Mesenchymal stem cell (in vitro differentiated cells and primary cell): ENCODE data around the gene ZNF346.

ENCODE experiments used
- DNase-seq: peaks from one replicate; pipeline ENCODE4 v3.0.0-alpha.2; 2013
- H2AFZ ChIP-seq: one replicate; pipeline ENCODE4 v1.6.1; 2013; ENCODE audit warnings: low read depth, mild to moderate bottlenecking, control low read depth, inconsistent platforms, low read length, moderate library complexity
- H2AK5ac ChIP-seq: 2 replicates; pipeline ENCODE4 v1.6.1; 2013; ENCODE audit warnings: low read length, moderate library complexity, mild to moderate bottlenecking, inconsistent platforms; ENCODE audit not compliant: severe bottlenecking
- H2BK120ac ChIP-seq: one replicate; pipeline ENCODE4 v1.6.1; 2013; ENCODE audit warnings: low read depth, mild to moderate bottlenecking, inconsistent platforms, low read length, moderate library complexity
- H2BK12ac ChIP-seq, 2 experiments: one replicate each; pipeline ENCODE4 v1.6.1; 2013; ENCODE audit warnings: inconsistent platforms in 2 of 2, low read length in 2 of 2, mild to moderate bottlenecking in 2 of 2, moderate library complexity in 2 of 2, control low read depth in 1 of 2
- H2BK15ac ChIP-seq: one replicate; pipeline ENCODE4 v1.6.1; 2013; ENCODE audit warnings: mild to moderate bottlenecking, low read depth, inconsistent platforms; ENCODE audit not compliant: poor library complexity, severe bottlenecking
- H2BK5ac ChIP-seq: 2 replicates; pipeline ENCODE4 v1.6.1; 2013; ENCODE audit warnings: low read depth, mild to moderate bottlenecking, low read length, control low read depth, inconsistent platforms; ENCODE audit not compliant: poor library complexity, severe bottlenecking
- H3K14ac ChIP-seq, 2 experiments: one replicate each; pipeline ENCODE4 v1.6.1; 2013; ENCODE audit warnings: inconsistent platforms in 2 of 2, low read length in 2 of 2, control low read depth in 1 of 2, mild to moderate bottlenecking in 1 of 2, moderate library complexity in 1 of 2
- H3K18ac ChIP-seq, 2 experiments: one replicate each; pipeline ENCODE4 v1.6.1; 2013; ENCODE audit warnings: inconsistent platforms in 2 of 2, low read length in 2 of 2, control low read depth in 1 of 2, low read depth in 1 of 2, mild to moderate bottlenecking in 1 of 2
- H3K23ac ChIP-seq, 2 experiments: one replicate each; pipeline ENCODE4 v1.6.1; 2013; ENCODE audit warnings: inconsistent platforms in 2 of 2, low read length in 2 of 2, mild to moderate bottlenecking in 2 of 2, moderate library complexity in 2 of 2, control low read depth in 1 of 2
- H3K27ac ChIP-seq: 2 replicates; pipeline ENCODE4 v1.5.1; 2013; ENCODE audit warnings: mild to moderate bottlenecking, moderate library complexity, low read length, control low read depth, inconsistent platforms; ENCODE audit not compliant: poor library complexity, severe bottlenecking
- H3K27me3 ChIP-seq, 2 experiments: 2 replicates each; pipeline versions ENCODE4 v1.6.1 to v1.7.0; 2013; ENCODE audit warnings: low read length in 2 of 2, mild to moderate bottlenecking in 2 of 2, moderate library complexity in 2 of 2, control low read depth in 1 of 2, inconsistent platforms in 1 of 2; ENCODE audit not compliant: control insufficient read depth in 1 of 2, insufficient read depth in 1 of 2
- H3K36me3 ChIP-seq, 2 experiments: 2 replicates each; pipeline versions ENCODE4 v1.6.1 to v1.7.0; 2013; ENCODE audit warnings: low read length in 2 of 2, control low read depth in 1 of 2, inconsistent platforms in 1 of 2, low read depth in 1 of 2, mild to moderate bottlenecking in 1 of 2; ENCODE audit not compliant: insufficient read depth in 2 of 2, control insufficient read depth in 1 of 2
- H3K4ac ChIP-seq, 2 experiments: one replicate each; pipeline ENCODE4 v1.6.1; 2013; ENCODE audit warnings: inconsistent platforms in 2 of 2, low read length in 2 of 2, mild to moderate bottlenecking in 2 of 2, moderate library complexity in 2 of 2, control low read depth in 1 of 2, low read depth in 1 of 2
- H3K4me1 ChIP-seq: 2 replicates; pipeline ENCODE4 v1.6.1; 2013; ENCODE audit warnings: low read depth, low read length, control low read depth; ENCODE audit not compliant: control insufficient read depth, insufficient read depth
- H3K4me2 ChIP-seq: 2 replicates; pipeline ENCODE4 v1.6.1; 2013; ENCODE audit warnings: low read length, mild to moderate bottlenecking, inconsistent platforms; ENCODE audit not compliant: poor library complexity, severe bottlenecking
- H3K4me3 ChIP-seq, 2 experiments: 2 replicates each; pipeline versions ENCODE4 v1.5.1 to v1.7.0; 2013; ENCODE audit warnings: low read length in 2 of 2, mild to moderate bottlenecking in 2 of 2, control low read depth in 1 of 2, low read depth in 1 of 2; ENCODE audit not compliant: insufficient read depth in 1 of 2
- H3K79me1 ChIP-seq: replicated peaks from 2 replicates; pipeline ENCODE4 v1.6.1; 2013; ENCODE audit warnings: mild to moderate bottlenecking, control low read depth, low read length, inconsistent platforms; ENCODE audit not compliant: poor library complexity, severe bottlenecking
- H3K9ac ChIP-seq: 2 replicates; pipeline ENCODE4 v1.7.0; 2013; ENCODE audit warnings: mild to moderate bottlenecking, low read length, moderate library complexity
- H3K9me3 ChIP-seq: 2 replicates; pipeline ENCODE4 v1.7.0; 2013; ENCODE audit warnings: mild to moderate bottlenecking, low read length; ENCODE audit not compliant: control insufficient read depth
- H4K8ac ChIP-seq: one replicate; pipeline ENCODE4 v1.6.1; 2013; ENCODE audit warnings: inconsistent platforms, mild to moderate bottlenecking, low read length, moderate library complexity
- H4K91ac ChIP-seq: one replicate; pipeline ENCODE4 v1.6.1; 2013; ENCODE audit warnings: mild to moderate bottlenecking, low read length, inconsistent platforms
- WGBS: methylation state at CpG from one replicate; pipeline ENCODE4 v1.1.7; 2013; ENCODE audit warnings: mixed read lengths; 5-methylcytosine and 5-hydroxymethylcytosine counted together

Gene ZNF346

GRCh38 chr5:177097016-177097985, 74.8 kb downstream of the ZNF346 start:
- 93% methylated on average over 30 of the region's 30 CpGs for WGBS
- H3K27me3 ChIP-seq: peaks cover 0 to 22% of the 10 kb centered on the region in 2 experiments

GRCh38 chr5:177098120-177098469, 75.6 kb downstream of the ZNF346 start:
- Histone ChIP-seq H3K18ac (peak overlapping the region; percentile 22 to 23), H3K4ac (peak overlapping the region in 1 of 2 experiments; percentile 46), H3K27me3 (peaks cover 0 to 22% of the 10 kb centered on the region in 2 experiments), H2BK120ac (no peak overlapping the region), H2BK15ac (peak overlapping the region; percentile 4), H4K91ac (peak overlapping the region; percentile 67), H2AK5ac (peak overlapping the region; percentile 60), H3K9ac (no peak overlapping the region), H4K8ac (peak overlapping the region; percentile 66), H3K4me3 (no peak overlapping the region), H3K9me3 (no peaks in the 10 kb centered on the region), H3K79me1 (peaks cover 5% of the 10 kb centered on the region), H3K4me1 (peaks cover 63% of the 10 kb centered on the region), H3K27ac (peak overlapping the region; percentile 56), H3K23ac (no peak overlapping the region), H2BK12ac (peak overlapping the region in 1 of 2 experiments; percentile 17), H2BK5ac (no peak overlapping the region), H3K36me3 (peaks cover 0 to 47% of the 10 kb centered on the region in 2 experiments), H2AFZ (no peak overlapping the region), H3K14ac (peak overlapping the region in 1 of 2 experiments; percentile 53), H3K4me2 (no peak overlapping the region)
- WGBS: 90% methylated on average over 6 of the region's 6 CpGs
- no peak for DNase-seq

More at GRCh38 chr5:177097016-177097985, 74.8 kb downstream of the ZNF346 start:
- peak overlapping the region in 1 of 2 experiments; percentile 38 for H2BK12ac ChIP-seq
- peak overlapping the region; percentile 54 for H2BK15ac ChIP-seq
- no peak overlapping the region for H2AFZ ChIP-seq
- H3K4ac ChIP-seq: peak overlapping the region in 1 of 2 experiments; percentile 48
- H3K4me1 ChIP-seq: peaks cover 66% of the 10 kb centered on the region
- no peak overlapping the region for H3K4me3 ChIP-seq
- H3K36me3 ChIP-seq: peaks cover 0 to 55% of the 10 kb centered on the region in 2 experiments
- no peak overlapping the region for H3K4me2 ChIP-seq
- H2AK5ac ChIP-seq: peak overlapping the region; percentile 60
- H3K9ac ChIP-seq: no peak overlapping the region
- H3K18ac ChIP-seq: peak overlapping the region in 1 of 2 experiments; percentile 16
- no peak overlapping the region for H2BK5ac ChIP-seq
- no peak overlapping the region for H3K23ac ChIP-seq
- H2BK120ac ChIP-seq: no peak overlapping the region
- H3K79me1 ChIP-seq: peaks cover 7% of the 10 kb centered on the region
- no peak overlapping the region for H3K27ac ChIP-seq
- no peak for DNase-seq
- H3K14ac ChIP-seq: no peak overlapping the region
- no peaks in the 10 kb centered on the region for H3K9me3 ChIP-seq
- no peak overlapping the region for H4K91ac ChIP-seq
- peak overlapping the region; percentile 57 for H4K8ac ChIP-seq

GRCh38 chr5:177098470-177099141, 76.1 kb downstream of the ZNF346 start:
- peak overlapping the region; percentile 22 to 23 for H3K18ac ChIP-seq
- H3K27ac ChIP-seq: peak overlapping the region; percentile 59
- peak overlapping the region; percentile 67 for H4K91ac ChIP-seq
- H3K36me3 ChIP-seq: peaks cover 0 to 42% of the 10 kb centered on the region in 2 experiments
- H2BK5ac ChIP-seq: no peak overlapping the region
- peaks cover 2% of the 10 kb centered on the region for H3K79me1 ChIP-seq
- H2BK12ac ChIP-seq: peak overlapping the region in 1 of 2 experiments; percentile 17
- no peaks in the 10 kb centered on the region for H3K9me3 ChIP-seq
- WGBS: 60% methylated on average over 18 of the region's 18 CpGs
- no peak overlapping the region for H3K4me2 ChIP-seq
- H3K4me3 ChIP-seq: no peak overlapping the region
- H3K14ac ChIP-seq: peak overlapping the region in 1 of 2 experiments; percentile 53
- H3K4me1 ChIP-seq: peaks cover 63% of the 10 kb centered on the region
- peak overlapping the region in 1 of 2 experiments; percentile 46 for H3K4ac ChIP-seq
- DNase-seq: peak; percentile 82
- peak overlapping the region in 1 of 2 experiments; percentile 28 for H3K23ac ChIP-seq
- H2AK5ac ChIP-seq: peak overlapping the region; percentile 1
- H2AFZ ChIP-seq: no peak overlapping the region
- H3K9ac ChIP-seq: no peak overlapping the region
- peaks cover 0 to 21% of the 10 kb centered on the region in 2 experiments for H3K27me3 ChIP-seq
- peak overlapping the region; percentile 66 for H4K8ac ChIP-seq
- H2BK15ac ChIP-seq: no peak overlapping the region
- no peak overlapping the region for H2BK120ac ChIP-seq
